Colonic mucosa (tissue), 4 donors: ENCODE measurements around the gene CPA2. TPM values are rescaled to one million over a fixed set of nuclear protein-coding genes. Genes with fewer than 3 reads are reported as not detected.
"Not testable (repeated sequence)": the region's sequence is repeated elsewhere in the genome, so short reads cannot be mapped to it uniquely, and the experiment has no call there.

Experiments used
- DNase-seq: peaks from one replicate; pipeline ENCODE4 v3.0.0-alpha.2; 2020
- H3K27ac ChIP-seq: fragments of 200-600 bp; one replicate; pipeline ENCODE4 v1.8.0; 2021
- H3K27me3 ChIP-seq: fragments of 200-600 bp; one replicate; pipeline ENCODE4 v1.8.0; 2021
- H3K36me3 ChIP-seq: fragments of 200-600 bp; one replicate; pipeline ENCODE4 v1.8.0; 2021
- H3K4me1 ChIP-seq: fragments of 200-600 bp; one replicate; pipeline ENCODE4 v1.8.0; 2021; ENCODE audit warnings: mild to moderate bottlenecking
- H3K4me3 ChIP-seq: fragments of 200-600 bp; one replicate; pipeline ENCODE4 v1.8.0; 2021
- H3K9ac ChIP-seq, 2 donors: one replicate each; pipeline ENCODE4 v1.7.0; 2013; ENCODE audit warnings: control low read depth in 2 of 2, low read depth in 2 of 2, low read length in 2 of 2
- H3K9me3 ChIP-seq: fragments of 200-600 bp; one replicate; pipeline ENCODE4 v1.8.0; 2021
- intact Hi-C: fragments of 100-400 bp; cut with DNase I; formaldehyde crosslinking; loops from one replicate; pipeline ENCODE4 v1.14.1; 2022
- total RNA-seq, 2 donors: library from RNA; stranded (reverse); fragmentation: NEBNext Ultra II Directional in 1 of 2; extraction: Animal tissue kit (Norgen Biotek cat#: 25700) in 1 of 2; gene quantifications; one replicate each; pipeline ENCODE4 v1.2.1, GENCODE V29; 2021
- TF ChIP-seq, protein P1 (sequence below): fragments of 200-600 bp; IDR thresholded peaks from one replicate; pipeline ENCODE4 v1.8.0; 2022; ENCODE audit warnings: antibody characterized with exemption, mild to moderate bottlenecking
- donor health status: healthy.
- donor health status: DM: no; HTN: no; CAD: no.
- donor health status: DM: no; HTN: no; CAD: no.

The CPA2 gene
- total RNA-seq, 2 donors from 2014 or later = 0.48 to 5.2 TPM

DNA sequence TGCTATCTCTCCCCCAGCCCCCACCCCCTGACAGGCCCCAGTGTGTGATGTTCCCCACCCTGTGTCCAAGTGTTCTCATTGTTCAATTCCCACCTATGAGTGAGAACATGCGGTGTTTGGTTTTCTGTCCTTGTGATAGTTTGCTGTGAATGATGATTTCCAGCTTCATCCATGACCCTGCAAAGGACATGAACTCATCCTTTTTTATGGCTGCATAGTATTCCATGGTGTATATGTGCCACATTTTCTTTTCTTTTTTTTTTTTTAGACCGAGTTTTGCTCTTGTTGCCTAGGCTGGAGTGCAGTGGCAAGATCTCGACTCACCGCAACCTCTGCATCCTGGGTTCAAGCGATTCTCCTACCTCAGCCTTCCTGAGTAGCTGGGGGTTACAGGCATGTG is 17.8 kb upstream of the CPA2 start:
- DNase-seq, H3K9ac ChIP-seq, H3K9me3 ChIP-seq, H3K4me3 ChIP-seq, intact Hi-C loops, H3K4me1 ChIP-seq, H3K27ac ChIP-seq, H3K36me3 ChIP-seq, H3K27me3 ChIP-seq: not testable (repeated sequence)

DNA sequence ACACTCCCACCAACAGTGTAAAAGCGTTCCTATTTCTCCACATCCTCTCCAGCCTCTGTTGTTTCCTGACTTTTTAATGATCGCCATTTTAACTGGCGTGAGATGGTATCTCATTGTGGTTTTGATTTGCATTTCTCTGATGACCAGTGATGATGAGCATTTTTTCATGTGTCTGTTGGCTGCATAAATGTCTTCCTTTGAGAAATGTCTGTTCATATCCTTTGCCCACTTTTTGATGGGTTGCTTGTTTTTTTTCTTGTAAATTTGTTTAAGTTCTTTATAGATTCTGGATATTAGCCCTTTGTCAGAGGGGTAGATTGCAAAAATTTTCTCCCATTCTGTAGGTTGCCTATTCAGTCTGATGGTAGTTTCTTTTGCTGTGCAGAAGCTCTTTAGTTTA is 17.0 kb upstream of the CPA2 start:
- H3K9ac ChIP-seq, DNase-seq, H3K4me1 ChIP-seq, H3K4me3 ChIP-seq, H3K27me3 ChIP-seq, intact Hi-C loops, H3K27ac ChIP-seq, H3K9me3 ChIP-seq, H3K36me3 ChIP-seq: not testable (repeated sequence)

DNA sequence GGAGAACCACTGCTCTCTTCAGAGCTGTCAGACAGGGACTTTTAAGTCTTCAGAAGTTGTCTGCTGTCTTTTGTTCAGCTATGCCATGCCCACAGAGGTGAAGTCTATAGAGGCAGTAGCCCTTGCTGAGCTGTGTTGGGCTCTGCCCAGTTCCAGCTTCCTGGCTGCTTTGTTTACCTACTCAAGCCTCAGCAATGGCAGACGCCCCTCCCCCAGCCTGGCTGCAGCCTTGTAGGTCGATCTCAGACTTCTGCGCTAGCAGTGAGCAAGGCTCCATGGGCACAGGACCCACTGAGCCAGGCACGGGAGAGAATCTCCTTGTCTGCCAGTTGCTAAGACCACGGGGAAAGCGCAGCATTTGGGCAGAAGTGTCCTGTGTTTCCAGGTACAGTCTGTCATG is 12.1 kb upstream of the CPA2 start:
- TF ChIP-seq, protein P1, sequence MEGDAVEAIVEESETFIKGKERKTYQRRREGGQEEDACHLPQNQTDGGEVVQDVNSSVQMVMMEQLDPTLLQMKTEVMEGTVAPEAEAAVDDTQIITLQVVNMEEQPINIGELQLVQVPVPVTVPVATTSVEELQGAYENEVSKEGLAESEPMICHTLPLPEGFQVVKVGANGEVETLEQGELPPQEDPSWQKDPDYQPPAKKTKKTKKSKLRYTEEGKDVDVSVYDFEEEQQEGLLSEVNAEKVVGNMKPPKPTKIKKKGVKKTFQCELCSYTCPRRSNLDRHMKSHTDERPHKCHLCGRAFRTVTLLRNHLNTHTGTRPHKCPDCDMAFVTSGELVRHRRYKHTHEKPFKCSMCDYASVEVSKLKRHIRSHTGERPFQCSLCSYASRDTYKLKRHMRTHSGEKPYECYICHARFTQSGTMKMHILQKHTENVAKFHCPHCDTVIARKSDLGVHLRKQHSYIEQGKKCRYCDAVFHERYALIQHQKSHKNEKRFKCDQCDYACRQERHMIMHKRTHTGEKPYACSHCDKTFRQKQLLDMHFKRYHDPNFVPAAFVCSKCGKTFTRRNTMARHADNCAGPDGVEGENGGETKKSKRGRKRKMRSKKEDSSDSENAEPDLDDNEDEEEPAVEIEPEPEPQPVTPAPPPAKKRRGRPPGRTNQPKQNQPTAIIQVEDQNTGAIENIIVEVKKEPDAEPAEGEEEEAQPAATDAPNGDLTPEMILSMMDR = no peak
- no peak for DNase-seq
- H3K4me1 ChIP-seq = no peaks in the 10 kb centered on the region

DNA sequence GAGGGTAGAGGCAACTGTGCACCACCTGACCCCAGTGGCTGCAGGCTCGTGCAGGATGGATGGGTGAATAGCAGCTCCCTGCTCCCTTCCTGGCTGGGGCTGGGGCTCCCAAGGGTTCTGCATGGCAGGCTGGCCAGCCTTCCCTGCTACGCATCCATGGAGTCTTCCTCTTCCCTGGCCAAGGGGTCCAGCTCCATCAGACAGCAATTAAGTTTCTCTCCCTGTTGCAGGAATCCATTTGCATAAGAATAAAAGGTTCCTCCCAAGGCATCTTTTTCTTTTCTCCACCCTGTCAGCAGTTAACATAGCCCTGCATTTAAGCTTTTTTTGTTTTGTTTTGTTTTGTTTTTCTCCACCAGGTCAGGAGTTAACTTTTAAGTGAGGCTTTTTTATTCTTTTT is 10.0 kb upstream of the CPA2 start:
- intact Hi-C loops = no loop called here
- no peak for DNase-seq
- Histone ChIP-seq H3K4me1 (no peaks in the 10 kb centered on the region), H3K9me3 (no peaks in the 10 kb centered on the region), H3K9ac (no peak overlapping the region), H3K36me3 (no peaks in the 10 kb centered on the region), H3K27me3 (no peaks in the 10 kb centered on the region), H3K27ac (no peak overlapping the region), H3K4me3 (no peak overlapping the region)
- TF ChIP-seq, protein P1 = no peak

More for the DNA sequence above, 12.1 kb upstream of the CPA2 start:
- no peaks in the 10 kb centered on the region for H3K9me3 ChIP-seq
- no peaks in the 10 kb centered on the region for H3K36me3 ChIP-seq
- H3K27ac ChIP-seq = no peak overlapping the region
- H3K27me3 ChIP-seq = no peaks in the 10 kb centered on the region
- intact Hi-C loops = no loop called here
- H3K4me3 ChIP-seq = no peak overlapping the region
- no peak overlapping the region for H3K9ac ChIP-seq

DNA sequence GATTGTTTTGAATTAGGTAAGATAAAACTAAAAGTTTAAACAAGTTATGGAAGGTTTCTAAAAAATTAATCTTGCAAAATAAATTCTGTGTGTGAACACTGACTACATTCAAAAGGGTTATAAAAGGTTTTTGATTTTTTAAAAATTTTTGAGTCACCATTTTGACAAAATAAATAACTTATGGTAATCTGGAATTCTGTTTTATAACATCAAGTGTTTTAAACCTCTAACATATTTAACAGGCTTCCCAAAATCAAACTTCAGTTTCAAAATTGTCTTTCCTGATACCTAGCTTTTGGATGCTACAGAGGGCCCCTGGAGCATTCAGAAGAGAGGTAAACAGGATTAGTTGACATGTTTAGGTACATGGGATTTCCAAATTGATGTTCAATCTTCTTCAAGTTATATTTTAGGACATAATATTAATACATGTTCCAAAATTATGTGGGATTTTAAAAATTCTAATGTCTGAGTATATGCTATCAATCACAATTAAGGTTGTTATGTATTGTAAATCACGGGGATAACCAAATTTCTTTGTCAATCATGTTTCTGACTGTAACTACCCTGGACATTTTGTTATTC is 8.1 kb upstream of the CPA2 start:
- no peak overlapping the region for H3K9ac ChIP-seq
- no peak for DNase-seq
- no peaks in the 10 kb centered on the region for H3K9me3 ChIP-seq
- no peaks in the 10 kb centered on the region for H3K27me3 ChIP-seq
- no peaks in the 10 kb centered on the region for H3K4me1 ChIP-seq
- intact Hi-C loops = no loop called here
- TF ChIP-seq, protein P1 = no peak
- no peak overlapping the region for H3K27ac ChIP-seq
- no peak overlapping the region for H3K4me3 ChIP-seq
- H3K36me3 ChIP-seq = no peaks in the 10 kb centered on the region

DNA sequence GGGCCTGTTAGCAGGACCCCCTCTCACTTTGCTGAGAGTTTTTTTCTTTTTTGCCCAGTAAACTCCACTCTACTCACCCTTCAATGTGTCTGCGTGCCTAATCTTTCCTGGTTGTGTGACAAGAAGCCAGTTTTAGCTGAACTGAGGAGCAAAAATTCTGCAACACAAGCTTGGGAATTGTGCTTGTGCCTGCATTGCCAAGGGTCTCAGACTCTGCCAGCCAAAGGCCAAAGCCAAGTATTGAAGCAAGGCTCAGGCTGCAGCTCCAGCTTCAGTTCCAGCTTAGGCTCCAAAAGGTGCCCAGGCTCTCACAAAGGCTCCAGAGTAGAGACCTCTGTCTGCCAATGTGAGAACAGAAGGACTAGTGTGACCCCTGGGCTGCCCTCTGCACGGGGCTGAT is 4.2 kb upstream of the CPA2 start:
- H3K9me3 ChIP-seq = no peaks in the 10 kb centered on the region
- TF ChIP-seq, protein P1 = no peak
- intact Hi-C loops = no loop called here
- no peaks in the 10 kb centered on the region for H3K4me1 ChIP-seq
- H3K4me3 ChIP-seq = no peak overlapping the region
- H3K36me3 ChIP-seq = no peaks in the 10 kb centered on the region
- DNase-seq = no peak
- H3K9ac ChIP-seq = no peak overlapping the region
- no peak overlapping the region for H3K27ac ChIP-seq
- no peaks in the 10 kb centered on the region for H3K27me3 ChIP-seq
